GM12872 (cell line): ENCODE results near the gene PUDP.
A peak's percentile ranks its signal among the peaks of the same experiment; 100 is the strongest.

Source experiments
- CTCF ChIP-seq: IDR thresholded peaks from 3 replicates; pipeline ENCODE4 v1.5.1; 2011; ENCODE audit warnings: low read depth, mild to moderate bottlenecking, low read length, moderate library complexity; ENCODE audit not compliant: insufficient read depth

PUDP gene

GRCh38 chrX:7133050-7133440 lies 14.9 kb downstream of the PUDP start:
- no peak for TF ChIP-seq CTCF

DNA sequence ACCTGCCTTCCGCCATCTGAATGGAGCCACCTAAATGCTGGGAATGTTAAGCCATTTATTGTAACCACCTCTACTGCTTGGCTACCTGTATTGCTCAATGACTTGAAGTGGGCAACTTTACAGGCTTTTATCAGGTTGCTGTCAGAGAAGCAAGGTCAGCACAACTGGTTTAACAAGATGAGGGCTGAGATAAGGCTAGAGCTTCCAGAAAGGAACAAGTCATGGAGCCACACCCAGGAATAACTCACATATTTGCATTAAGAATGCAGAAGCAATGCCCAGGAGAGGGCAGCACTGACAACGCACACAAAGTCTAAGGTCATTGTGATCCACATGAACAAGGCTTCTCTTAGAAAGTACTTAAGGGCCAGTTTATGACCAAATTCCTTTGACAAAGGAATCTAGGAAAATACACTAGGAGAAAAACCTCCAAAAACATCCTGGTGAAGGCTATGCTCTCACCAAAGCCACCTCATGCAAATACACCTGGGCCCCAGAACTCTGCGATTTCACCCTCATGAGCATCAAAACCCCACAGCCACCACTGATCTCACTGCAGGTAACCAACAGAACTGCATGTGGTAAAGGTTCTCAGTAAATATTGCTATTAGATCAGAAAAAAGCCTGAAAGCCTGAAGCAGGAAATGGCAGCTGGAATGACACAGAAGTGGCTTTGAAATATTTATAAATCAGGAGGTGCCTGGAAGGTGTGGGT lies 15.5 kb downstream of the PUDP start:
- TF ChIP-seq CTCF, result peak; percentile 52; the same call in 2 of the 3 replicates

- TF ChIP-seq CTCF, result no peak
These were observed 16.3 kb downstream of the PUDP start for GRCh38 chrX:7131621-7132020.

- no peak for TF ChIP-seq CTCF
These were observed 20.9 kb downstream of the PUDP start for GRCh38 chrX:7127056-7127455.

GRCh38 chrX:7120878-7121219 lies 27.1 kb downstream of the PUDP start:
- TF ChIP-seq CTCF, result no peak

DNA sequence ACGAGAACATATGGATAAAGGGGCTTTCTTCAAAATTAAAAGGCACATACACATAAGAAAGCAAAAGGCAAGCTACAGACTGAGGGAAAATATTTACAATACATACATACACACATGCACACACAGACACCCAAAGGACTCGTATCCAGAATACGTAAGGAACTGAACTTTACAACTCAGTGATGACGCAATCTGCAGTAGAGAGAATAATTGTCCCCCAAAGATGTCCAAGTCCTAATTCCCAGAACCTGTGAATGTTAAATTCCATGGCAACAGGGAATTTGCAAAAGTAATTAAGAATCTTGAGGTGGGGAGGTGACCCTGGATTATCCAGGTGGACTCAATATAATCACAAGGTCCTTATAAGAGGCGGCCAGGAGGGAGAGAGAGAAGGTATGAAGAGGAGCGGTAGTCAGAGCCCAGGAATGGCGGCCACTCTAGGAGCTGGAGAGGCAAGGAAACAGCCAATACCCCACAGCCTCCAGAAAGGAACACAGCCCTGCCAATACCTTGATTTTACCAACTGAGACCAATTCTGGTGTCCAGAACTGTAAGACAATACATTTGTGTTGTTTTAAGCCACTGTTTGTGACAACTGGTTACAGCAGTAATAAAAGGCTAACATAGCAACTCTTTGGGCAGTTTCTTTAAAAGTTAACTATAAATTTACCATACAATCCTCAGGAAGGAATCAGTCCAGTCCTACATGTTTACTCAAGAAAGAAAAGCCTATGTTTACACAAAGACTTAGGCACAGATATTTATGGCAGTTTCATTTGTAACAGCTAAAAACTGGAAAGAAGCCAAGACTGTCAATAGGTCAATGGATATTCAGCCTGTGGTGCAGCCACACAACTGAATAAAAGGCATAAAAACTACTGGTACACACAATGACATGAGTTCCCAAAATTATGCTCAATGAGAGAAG lies 27.7 kb downstream of the PUDP start:
- no peak for TF ChIP-seq CTCF

DNA sequence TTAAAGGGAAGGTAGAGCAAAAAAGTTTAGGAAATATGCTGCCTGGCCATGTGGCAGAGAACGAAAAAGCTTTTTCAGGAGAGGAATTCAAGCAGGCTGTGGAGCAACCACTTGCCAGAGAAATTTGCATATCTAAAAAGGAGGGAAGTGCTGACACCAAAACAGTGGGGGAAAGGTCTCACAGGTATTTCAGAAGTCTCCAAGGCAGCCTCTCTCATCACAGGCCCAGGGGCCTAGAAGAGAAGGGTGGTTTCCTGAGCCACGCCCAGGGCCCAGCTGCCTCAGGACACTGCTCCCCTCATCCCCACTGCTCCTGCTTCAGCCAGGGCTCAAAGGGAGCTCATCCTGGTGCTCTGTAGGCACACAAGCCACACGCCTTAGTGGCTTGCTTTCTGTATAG lies 30.4 kb downstream of the PUDP start:
- TF ChIP-seq CTCF, result no peak
